ENCODE data around the gene NFATC2.

Gene NFATC2

GRCh38 chr20:51486197-51487005 is 56.1 kb downstream of the NFATC2 start:
- TF ChIP-seq FOXP2 (optimal IDR thresholded peaks at IDR 0.05; ENCODE audit: borderline replicate concordance, extremely low read depth, extremely low read length, insufficient read depth): no peak
- TF ChIP-seq SIN3A (IDR thresholded peaks at IDR 0.05; ENCODE audit: borderline replicate concordance, insufficient read depth, low read length): no peak
- TF ChIP-seq, protein P1, sequence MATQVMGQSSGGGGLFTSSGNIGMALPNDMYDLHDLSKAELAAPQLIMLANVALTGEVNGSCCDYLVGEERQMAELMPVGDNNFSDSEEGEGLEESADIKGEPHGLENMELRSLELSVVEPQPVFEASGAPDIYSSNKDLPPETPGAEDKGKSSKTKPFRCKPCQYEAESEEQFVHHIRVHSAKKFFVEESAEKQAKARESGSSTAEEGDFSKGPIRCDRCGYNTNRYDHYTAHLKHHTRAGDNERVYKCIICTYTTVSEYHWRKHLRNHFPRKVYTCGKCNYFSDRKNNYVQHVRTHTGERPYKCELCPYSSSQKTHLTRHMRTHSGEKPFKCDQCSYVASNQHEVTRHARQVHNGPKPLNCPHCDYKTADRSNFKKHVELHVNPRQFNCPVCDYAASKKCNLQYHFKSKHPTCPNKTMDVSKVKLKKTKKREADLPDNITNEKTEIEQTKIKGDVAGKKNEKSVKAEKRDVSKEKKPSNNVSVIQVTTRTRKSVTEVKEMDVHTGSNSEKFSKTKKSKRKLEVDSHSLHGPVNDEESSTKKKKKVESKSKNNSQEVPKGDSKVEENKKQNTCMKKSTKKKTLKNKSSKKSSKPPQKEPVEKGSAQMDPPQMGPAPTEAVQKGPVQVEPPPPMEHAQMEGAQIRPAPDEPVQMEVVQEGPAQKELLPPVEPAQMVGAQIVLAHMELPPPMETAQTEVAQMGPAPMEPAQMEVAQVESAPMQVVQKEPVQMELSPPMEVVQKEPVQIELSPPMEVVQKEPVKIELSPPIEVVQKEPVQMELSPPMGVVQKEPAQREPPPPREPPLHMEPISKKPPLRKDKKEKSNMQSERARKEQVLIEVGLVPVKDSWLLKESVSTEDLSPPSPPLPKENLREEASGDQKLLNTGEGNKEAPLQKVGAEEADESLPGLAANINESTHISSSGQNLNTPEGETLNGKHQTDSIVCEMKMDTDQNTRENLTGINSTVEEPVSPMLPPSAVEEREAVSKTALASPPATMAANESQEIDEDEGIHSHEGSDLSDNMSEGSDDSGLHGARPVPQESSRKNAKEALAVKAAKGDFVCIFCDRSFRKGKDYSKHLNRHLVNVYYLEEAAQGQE (IDR thresholded peaks at IDR 0.05; ENCODE audit: insufficient read depth in 1 of 2, low read depth in 2 of 2, low read length in 2 of 2): no peak
- no peak for TF ChIP-seq POLR2AphosphoS5 (IDR thresholded peaks at IDR 0.05; ENCODE audit: low read depth, low read length)
- no peak for TF ChIP-seq TAF1 (IDR thresholded peaks at IDR 0.05; ENCODE audit: borderline replicate concordance, insufficient read depth, low read length)

DNA sequence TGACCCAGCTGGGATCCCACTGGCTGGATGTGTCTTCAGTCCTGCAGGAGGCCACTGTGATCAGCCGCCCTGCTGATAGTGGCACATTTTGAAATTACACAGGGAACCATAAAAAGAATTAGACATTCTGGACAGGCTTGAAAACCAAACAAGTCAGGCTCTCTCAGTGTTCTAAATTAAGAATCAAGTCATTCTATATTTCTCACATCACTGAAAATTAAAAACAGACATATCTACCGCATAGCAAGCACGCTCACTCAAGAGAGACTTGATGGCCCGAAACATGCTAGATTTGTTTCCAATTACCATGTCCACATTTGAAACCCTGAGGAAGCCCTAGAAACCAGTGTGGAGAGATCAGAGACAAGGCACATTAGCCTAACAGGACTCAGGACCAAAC is 57.7 kb downstream of the NFATC2 start:
- TF ChIP-seq TAF1 (IDR thresholded peaks at IDR 0.05; ENCODE audit: borderline replicate concordance, insufficient read depth, low read length): no peak
- TF ChIP-seq, protein P1 (IDR thresholded peaks at IDR 0.05; ENCODE audit: insufficient read depth in 1 of 2, low read depth in 2 of 2, low read length in 2 of 2): no peak
- TF ChIP-seq SIN3A (IDR thresholded peaks at IDR 0.05; ENCODE audit: borderline replicate concordance, insufficient read depth, low read length): no peak
- no peak for TF ChIP-seq POLR2AphosphoS5 (IDR thresholded peaks at IDR 0.05; ENCODE audit: low read depth, low read length)
- no peak for TF ChIP-seq FOXP2 (optimal IDR thresholded peaks at IDR 0.05; ENCODE audit: borderline replicate concordance, extremely low read depth, extremely low read length, insufficient read depth)

- TF ChIP-seq POLR2AphosphoS5 (IDR thresholded peaks at IDR 0.05; ENCODE audit: low read depth, low read length) (no peak), SIN3A (IDR thresholded peaks at IDR 0.05; ENCODE audit: borderline replicate concordance, insufficient read depth, low read length) (no peak), FOXP2 (optimal IDR thresholded peaks at IDR 0.05; ENCODE audit: borderline replicate concordance, extremely low read depth, extremely low read length, insufficient read depth) (no peak), TAF1 (IDR thresholded peaks at IDR 0.05; ENCODE audit: borderline replicate concordance, insufficient read depth, low read length) (no peak)
- TF ChIP-seq, protein P1 (IDR thresholded peaks at IDR 0.05; ENCODE audit: insufficient read depth in 1 of 2, low read depth in 2 of 2, low read length in 2 of 2): no peak
Measured at GRCh38 chr20:51484141-51484815, 58.2 kb downstream of the NFATC2 start.

- TF ChIP-seq FOXP2 (optimal IDR thresholded peaks at IDR 0.05; ENCODE audit: borderline replicate concordance, extremely low read depth, extremely low read length, insufficient read depth) (no peak), POLR2AphosphoS5 (IDR thresholded peaks at IDR 0.05; ENCODE audit: low read depth, low read length) (no peak), TAF1 (IDR thresholded peaks at IDR 0.05; ENCODE audit: borderline replicate concordance, insufficient read depth, low read length) (no peak), SIN3A (IDR thresholded peaks at IDR 0.05; ENCODE audit: borderline replicate concordance, insufficient read depth, low read length) (no peak)
- TF ChIP-seq, protein P1 (IDR thresholded peaks at IDR 0.05; ENCODE audit: insufficient read depth in 1 of 2, low read depth in 2 of 2, low read length in 2 of 2): no peak
Measured at GRCh38 chr20:51482836-51483473, 59.6 kb downstream of the NFATC2 start.

Measured in PFSK-1 (cell line).